ENCODE results near the gene ACTR6.

DNA sequence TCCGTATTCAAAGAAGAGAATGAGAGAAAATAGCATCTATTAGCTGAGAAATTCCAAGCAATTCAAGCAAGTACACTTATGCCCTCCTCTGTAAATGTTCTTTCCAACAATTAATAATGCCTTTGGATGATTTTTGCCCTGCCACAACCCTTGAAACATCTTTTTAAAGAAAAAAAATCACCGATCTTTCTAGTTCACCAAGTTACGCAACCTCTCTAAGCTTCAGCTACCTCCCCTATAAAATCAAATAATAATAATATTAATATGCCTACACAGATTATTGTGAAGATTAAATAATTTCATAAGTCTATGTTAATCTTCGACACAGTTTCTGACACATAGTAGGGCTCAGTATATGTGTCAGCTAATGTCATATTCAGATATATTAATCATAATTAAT lies 47.1 kb downstream of the ACTR6 start:
- TF ChIP-seq EZH2 (IDR thresholded peaks at IDR 0.05; ENCODE audit: low read length, missing control alignments): no peak
- TF ChIP-seq, protein P1, sequence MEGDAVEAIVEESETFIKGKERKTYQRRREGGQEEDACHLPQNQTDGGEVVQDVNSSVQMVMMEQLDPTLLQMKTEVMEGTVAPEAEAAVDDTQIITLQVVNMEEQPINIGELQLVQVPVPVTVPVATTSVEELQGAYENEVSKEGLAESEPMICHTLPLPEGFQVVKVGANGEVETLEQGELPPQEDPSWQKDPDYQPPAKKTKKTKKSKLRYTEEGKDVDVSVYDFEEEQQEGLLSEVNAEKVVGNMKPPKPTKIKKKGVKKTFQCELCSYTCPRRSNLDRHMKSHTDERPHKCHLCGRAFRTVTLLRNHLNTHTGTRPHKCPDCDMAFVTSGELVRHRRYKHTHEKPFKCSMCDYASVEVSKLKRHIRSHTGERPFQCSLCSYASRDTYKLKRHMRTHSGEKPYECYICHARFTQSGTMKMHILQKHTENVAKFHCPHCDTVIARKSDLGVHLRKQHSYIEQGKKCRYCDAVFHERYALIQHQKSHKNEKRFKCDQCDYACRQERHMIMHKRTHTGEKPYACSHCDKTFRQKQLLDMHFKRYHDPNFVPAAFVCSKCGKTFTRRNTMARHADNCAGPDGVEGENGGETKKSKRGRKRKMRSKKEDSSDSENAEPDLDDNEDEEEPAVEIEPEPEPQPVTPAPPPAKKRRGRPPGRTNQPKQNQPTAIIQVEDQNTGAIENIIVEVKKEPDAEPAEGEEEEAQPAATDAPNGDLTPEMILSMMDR (conservative IDR thresholded peaks at IDR 0.05 in 1 of 2, IDR thresholded peaks at IDR 0.05 in 1 of 2; ENCODE audit: low read depth in 1 of 2, low read length in 2 of 2): no peak
